HG02642 (cell line): Measurements from ENCODE around the gene FBXL20.

Experiments used
- ATAC-seq: cut with Tn5 transposase; IDR thresholded peaks from one replicate; pipeline ENCODE4 v1.9.1; 2021; ENCODE audit warnings: mild to moderate bottlenecking; ENCODE audit not compliant: unreplicated experiment, poor library complexity

Gene FBXL20

DNA sequence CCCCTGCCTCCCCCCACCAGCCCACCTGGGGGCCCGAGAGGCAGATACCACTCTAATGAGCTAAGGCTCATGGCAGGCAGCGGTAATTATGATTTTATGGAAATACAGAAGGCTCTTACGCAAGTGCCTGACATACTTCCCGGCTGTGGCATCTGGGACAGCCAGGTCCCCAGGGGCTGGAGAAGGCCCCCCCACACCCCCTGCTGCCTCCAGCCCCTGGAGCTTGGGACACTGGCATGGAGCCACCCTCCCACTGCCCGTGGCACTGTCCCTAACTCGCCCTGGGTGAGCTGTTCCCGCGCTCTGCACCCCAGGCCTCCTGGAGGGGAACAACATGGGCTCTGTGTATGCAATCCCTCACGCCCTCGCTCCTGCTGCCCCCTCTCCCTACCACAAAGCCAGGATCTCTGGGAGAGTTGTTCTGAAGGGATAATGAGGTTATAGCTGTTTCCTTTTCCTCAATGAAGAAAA is 170.3 kb downstream of the FBXL20 start:
- no peak for ATAC-seq

DNA sequence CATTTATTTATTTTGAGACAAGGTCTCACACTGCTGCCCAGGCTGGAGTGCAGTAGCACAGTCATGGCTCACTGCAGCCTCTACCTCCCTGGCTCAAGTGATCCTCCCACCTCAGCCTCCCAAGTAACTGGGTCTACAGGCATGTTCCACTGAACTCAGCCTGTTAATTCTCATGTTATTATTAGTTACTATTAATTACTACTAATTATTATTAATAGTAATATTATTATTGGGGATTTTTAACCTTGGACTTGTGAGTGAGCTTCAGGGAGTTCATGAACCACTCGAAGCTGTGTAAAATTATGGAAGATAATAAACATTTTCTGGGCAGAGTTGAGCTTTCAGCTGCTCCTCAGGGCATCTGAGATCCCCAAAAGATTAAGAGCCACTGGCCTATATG is 171.1 kb downstream of the FBXL20 start:
- no peak for ATAC-seq

DNA sequence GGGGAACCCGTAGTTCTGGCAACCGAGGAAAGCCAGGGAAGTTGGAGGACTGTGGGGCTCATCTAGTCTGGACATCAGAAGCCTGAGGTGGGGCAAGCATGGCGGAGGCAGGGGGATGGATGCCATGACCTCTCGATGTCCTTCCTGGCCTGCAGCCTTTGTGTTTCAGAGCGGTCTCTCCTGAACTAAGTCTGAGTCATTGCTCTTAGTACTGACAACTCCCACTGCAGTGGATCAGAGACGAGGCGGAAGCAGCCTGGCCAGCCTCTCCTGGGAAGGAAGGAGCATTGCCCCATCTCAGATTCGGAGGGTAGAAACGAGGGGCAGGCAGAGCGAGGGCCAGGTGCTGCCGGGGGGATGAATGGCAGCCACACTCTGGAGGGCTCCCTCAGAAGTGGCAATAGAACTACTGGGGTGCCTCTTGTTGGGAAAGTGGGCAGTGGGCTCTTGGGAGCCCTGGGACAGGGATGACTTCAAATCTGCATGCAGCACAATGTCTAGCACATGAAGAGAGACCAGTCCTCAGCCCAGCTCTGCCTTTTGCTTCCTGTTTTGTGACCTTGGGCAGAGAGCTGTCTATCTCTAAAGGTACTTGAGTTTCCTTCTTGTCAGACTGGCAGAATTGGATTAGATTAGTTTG is 172.0 kb downstream of the FBXL20 start:
- no peak for ATAC-seq

DNA sequence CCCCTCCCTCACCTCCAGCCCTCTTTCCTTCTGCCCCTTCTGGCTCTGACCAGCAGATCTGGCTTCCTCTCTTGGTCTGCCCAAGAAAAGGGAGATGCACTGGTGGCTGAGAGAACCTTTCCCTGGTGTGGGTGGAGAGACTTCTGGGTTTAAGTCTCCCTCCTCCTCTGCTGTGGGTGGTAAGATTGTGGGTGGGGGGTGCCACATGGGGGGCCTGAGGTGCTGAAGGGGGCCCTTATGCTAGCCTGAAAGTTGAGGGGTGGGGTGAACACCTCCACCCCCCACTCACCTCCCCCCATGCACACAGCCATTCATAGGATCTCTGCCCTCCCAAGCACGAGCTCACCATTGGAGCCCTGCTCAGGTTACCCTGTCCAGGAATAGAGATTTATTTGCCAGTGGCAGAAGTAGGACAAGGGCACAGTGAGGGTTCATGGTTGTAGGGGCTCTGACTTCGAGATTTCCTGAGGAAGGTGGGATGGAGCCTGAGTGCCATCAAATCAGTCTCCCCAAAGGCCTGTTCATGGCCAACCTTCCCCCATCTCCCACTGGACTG is 174.0 kb downstream of the FBXL20 start:
- ATAC-seq = no peak

DNA sequence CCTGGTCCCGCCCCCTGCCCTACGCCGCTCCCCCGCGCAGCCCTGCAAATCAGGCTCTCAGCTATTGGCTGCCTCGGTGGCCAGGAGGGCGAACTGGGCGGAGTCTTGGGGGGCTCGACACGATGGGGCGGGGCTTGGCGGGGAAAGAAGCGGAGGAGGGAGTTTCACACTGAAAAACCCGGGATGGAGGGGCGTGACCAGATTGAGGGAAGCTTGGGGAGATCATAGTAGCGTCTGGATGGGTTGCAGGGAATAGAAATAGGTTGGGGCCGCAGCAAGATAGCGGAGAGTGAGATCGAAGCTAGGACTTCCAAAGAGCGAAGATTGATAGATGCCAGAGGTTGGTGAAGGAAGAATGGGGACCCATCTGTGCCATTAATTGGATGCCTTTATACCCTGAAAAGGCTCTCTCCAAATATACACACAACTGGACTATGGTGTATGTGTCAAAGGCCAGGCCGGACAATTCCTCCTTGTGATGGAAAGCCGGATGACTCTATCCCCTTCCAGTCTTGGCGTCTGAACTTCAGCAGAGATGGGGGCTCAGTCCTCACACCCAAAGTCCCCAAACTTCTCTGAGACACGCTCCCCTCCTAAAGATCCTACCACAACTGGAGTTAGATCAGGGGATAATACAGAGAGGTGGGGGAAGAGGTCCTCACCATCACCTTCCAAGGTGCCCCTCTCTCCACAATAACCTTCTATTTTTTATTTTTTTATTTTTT is 175.3 kb downstream of the FBXL20 start:
- ATAC-seq = no peak

DNA sequence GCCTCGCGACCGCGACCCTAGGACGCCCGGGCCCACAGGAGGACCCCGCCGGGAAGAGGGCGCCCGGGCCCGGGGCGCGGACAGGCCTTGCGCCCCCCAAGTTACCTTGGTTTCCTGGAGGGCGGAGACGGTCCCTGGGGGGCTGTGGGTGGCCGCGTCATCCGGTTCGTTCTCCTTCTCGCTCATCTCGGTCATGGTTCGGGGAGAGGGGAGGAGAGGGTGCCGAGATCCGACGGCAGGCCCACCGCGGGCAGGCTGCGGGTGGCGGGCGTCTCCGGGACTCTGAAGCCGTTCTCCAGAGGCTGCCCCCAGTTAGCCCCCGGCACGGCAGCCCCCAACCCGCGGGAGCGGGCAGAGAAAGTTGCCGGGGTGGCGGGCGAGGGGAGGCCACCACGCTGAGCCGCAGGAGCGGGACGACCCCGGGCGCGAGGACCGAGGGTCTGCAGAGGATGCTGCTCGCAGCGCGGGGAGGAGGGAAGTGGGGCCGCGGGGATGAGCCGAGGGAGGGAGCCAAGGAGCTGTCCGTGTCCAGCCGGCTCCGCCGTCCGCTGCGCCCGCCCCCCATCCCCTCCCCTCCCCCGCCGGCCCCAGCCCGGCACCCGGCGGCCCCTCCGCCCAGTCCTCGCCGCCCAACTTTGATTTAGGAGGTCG is 176.0 kb downstream of the FBXL20 start, which contains the start of gene STAC2:
Gene STAC2 (minus strand): TSS at position 638 of the 651 bp plus-strand sequence. CDS start 443 bp downstream, at position 195.
- no peak for ATAC-seq

DNA sequence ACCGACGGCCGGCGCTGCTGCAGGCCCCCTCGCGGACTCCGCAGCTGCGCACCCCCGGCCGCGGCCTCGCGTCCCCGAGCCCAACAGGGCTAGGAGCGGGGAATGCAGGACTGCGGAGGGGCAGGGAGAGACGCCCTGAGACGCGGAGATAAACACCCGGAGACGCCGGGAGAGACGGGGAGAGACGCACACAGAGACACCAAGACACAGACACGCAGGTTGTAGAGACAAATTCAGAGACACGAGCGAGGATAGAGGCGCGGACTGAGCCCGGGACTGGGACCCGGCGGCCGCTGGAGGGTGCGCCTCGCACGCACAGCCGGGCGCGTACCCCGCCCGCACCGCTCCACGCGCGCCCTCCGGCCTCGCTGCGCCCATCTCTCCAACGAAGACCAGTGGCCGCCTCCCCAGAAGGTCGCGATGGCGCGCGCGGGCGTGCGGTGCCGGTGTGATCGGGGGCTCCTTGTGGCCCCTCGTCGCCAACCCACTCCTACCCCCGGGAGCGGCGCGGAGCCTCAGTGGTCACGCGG is 176.6 kb downstream of the FBXL20 start:
- ATAC-seq = no peak

DNA sequence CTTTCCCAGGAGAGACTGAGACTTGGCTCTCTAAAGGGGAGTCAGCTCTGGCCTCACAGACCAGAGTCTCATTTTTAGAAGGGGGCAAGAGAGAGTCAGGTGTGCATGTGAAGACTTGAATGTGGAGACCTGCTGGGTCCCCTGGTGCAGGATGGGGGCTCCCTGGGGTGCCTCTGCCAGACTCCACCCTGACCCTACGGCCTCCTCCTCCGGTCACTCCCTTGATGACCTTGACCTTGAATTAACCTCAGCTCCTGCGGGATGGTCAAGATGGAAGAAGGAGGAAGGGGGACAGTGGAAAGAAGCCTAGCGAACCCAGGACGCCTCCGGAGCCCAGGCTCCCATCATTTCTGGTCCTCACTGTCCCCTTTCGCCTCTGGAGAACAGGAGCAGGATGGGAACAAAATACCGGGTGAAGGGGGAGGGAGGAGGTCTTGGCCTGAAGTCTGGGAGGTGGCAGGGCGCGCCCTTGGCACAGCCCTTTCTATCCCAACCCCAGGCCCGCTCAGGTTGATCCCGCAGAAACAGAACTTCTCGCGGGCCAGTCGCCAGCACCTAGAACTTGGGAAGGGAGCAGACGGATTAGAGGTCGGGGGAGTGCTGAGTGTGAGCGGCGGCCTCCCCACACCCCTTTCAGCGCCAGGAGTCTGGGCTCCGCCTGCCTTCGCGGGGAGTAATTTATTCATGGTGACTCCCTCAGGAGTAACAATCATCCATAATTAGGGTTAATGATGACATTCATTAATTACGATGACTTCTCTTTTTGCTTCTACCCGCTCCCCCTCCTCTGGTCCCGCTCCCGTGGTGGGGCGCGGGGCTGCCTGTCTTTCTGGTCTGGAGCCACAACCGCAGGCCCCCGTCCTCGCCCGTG is 177.3 kb downstream of the FBXL20 start:
- no peak for ATAC-seq

DNA sequence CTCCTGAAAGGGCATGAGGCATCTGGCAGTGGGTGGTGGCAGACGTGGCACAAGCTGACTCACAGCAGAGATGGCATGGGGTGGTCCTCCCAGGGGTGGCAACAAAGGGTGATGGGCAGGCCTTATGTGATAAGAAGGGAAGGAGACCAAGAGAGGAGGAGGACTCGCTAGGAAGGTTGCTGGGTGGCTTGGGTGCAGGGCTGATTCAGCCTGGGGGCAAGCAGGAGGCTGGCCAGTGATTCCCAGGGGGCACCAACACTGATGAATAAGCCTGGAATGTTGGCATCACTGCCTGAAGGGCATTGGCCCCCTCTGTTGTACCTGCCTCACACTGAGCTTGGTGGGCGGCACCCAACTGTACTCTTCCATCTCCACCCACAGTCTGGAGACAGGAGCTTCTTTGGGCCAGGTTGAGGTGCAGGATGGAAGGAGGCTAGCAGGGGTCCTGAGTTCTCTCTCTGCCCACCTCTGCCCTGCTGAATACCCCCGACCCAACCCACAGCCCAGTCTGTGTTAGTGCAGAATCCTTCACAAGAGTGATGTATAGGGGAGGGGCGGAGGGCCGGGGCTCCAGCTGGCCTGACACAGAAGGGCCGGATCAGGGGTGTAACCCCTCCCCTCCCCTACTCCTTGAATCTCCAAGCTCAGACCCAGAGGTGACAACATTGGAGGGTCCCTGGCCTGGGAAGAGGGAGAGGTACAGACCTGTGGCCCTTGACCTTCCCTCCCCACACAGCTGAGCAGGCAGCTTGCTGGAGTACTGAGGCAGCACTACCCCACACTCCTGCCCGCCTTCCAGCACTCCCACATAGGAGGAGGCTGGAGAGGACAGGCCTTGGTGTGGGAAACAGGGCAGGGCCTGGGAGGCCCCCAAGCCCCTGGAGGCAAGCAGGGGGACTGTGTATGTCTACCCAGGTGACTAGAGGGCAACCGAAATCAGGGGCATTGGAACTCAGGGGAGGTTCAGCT is 178.3 kb downstream of the FBXL20 start:
- ATAC-seq = no peak

DNA sequence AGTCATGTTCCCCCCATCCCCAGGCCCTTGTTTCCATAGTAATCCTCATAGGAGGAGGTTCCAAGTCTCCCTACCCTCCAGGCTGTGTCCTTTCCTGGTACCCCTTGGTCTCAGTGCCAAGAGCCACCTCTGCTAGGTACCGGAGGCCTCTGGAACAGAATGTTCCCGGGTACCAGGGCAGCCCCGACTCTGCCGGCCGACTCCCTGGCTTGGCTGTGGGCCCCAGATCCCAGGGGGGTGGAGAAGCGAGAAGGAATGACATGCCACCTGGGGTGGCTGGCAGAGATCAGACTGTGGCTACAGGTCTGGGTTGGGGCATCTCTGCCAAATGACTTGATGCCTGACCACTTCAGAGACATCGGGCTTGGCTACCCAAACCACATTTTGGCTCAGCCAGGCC is 179.3 kb downstream of the FBXL20 start:
- no peak for ATAC-seq

DNA sequence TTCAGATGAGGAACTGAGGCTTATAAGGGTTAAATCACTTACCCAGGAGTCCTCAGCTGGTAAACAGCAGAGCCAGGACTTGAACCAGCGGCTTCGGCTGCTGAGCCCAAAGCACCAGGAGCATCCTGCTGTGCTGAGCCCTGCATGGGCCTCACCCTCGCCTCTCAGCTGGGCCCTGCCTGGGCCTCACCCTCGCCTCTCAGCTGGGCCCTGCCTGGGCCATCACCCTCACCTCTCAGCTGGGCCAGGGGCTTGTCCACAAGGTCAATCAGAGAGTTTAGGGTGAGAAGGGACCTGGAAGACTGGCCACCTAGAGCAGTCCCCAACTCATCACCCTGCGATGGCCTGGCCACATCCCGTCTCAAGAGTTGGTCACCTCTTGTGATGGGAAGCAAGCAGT is 179.9 kb downstream of the FBXL20 start:
- ATAC-seq = no peak

DNA sequence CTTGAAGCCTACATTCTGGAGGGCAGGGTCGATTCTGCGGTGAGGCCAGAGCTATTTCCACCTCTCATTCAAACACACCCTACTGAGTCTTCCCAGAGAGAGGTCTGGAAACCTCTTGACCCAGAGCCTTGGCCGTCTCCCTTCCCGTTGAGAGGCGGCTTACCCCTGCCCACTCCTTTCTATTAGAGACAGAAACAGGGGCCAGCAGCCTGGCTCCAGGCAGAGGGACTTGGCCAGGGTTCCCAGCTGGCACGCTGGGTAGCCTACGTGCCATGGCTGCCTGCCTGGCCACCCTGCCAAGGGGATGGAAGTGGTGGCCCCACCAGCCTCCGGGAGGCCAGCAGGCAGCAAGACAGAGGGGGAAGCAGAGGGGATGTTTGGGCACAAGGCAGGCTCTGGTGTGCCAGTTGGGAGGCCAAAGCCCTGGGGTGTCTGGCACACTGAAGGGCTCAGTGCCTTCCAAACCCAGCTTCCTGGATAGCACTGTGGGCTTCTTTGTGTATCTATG is 181.7 kb downstream of the FBXL20 start:
- ATAC-seq = no peak

DNA sequence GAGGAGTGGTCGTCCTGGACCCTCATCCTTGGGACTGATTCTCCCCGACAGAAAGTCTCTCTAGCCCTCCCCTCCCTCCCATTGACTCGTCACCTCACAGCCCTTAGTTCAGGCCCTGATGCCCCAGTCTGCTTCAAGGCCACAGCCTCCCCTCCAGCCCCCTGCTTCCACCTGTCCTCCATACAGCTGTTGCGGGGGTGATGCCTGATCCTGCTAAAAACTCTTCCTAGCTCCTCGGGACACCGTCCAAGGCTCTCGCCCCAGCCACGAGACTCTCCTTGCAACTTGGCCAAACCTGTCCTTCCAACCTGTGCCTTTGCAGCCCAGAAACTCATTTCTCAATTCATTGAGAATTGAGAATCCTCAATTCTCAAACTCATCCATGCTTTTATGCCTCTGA is 182.5 kb downstream of the FBXL20 start:
- no peak for ATAC-seq

DNA sequence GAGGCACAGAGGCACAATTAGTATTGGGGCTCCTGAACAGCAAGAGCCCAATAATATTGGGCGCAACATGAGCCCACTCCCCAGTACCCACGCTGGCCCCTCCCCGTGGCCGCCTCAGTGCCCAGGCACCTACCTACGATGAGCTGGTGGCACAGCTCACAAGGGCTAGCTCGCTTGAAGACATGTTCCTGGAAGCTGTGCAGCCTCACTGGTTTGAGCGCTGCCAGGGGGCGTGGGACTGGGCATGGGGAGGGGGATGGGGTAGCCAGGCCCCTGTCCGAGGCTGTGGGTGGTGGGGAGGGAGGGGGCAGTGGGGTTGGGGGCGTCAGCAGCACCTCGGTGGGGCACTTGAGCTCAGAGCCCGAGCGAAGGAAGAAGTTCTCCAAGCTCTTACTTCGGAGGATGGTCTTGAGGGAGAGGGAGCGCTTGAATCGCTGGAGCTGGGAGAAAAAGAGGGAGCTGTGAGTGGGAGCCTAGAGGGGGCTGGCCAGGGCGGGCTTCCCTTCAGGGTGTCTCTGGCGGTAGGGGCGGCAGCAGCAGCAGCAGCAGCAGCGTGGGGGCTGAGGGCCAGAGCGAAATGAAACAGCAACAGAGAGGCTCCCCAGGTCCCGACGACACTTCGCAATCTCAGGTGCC is 183.6 kb downstream of the FBXL20 start:
- ATAC-seq = no peak

DNA sequence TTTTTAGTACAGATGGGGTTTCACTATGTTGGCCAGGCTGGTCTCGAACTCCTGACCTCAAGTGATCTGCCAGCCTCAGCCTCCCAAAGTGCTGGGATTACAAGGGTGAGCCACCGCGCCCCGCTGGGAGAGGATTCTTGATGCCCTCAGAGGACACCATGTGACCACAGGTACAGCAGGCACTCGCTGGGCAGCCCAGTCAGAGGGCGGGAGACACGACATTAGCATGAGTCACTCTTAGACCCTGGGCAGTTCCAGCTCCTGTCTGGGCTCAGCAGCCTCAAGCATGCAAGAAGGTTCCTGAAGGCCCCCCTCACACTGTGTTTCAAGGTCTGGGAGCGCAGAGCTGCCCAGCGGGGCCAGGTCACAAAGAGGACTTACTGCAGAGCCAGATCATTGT is 187.6 kb downstream of the FBXL20 start:
- ATAC-seq = no peak

DNA sequence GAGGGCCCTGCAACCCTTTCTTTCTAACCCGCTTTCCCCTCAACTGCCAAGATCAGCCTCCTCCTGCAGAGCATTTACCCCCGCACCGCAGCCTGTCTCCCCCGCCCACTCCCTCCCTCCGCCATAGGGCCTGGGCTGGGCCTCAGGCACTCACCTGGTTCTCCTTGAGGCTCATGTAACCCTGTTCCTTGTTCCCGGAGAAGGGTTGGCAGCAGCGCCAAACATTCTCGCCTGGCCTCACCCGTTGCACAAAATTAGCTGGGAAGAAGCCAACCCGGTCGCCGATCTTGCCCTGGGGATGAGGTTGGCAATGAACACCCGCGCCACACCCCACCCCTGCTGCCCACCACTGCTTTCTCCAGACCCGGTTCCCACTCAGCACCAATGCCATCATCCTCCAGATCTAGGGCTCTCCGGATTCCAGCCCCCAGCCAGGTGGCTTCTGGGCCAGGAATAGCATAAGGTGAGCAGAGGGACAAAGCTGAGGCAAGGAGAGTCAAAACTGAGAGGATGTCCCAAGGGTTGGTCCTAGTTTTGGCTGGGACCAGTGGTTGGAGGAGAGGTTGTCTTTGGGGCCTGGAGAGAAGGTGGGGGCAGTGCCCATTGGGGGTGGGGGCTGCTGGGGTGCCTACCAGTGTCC is 188.5 kb downstream of the FBXL20 start:
- ATAC-seq = no peak

DNA sequence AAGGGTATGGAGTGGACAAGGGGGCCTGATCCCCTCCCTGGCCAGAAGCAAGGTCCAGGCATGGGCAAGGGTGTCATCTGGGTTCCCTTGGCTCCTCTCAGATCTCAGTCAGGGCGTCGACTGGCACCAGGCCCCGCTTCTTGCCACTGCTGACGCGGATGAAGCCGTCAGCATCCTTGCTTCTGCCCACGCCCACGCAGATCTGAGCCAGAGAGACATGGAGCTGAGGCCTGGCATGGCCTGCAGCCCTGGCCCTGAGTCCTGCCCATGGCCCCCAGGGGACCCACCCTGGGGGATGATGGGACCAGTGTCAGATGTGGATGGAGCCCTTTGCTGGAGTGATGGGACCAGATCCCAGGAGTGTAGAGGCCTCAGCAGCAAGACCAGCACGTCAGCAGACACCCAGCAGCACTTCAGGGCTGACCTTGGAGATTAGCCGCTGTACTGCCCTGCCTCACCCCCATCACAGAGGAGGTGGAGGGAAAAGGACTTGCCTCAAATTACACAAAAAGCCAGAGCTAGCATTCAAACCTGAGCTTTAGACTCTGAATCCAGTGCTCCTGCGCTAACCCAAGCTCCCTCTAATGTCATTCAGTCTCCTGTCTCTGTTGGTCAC is 189.1 kb downstream of the FBXL20 start:
- ATAC-seq = no peak
